Neural cell (in vitro differentiated cells): ENCODE measurements around the gene GRAMD2A.

Experiments
- CTCF ChIP-seq: fragments of 450-650 bp; IDR thresholded peaks from 2 replicates; pipeline ENCODE4 v1.5.1; 2014; ENCODE audit warnings: antibody characterized with exemption, mild to moderate bottlenecking, moderate library complexity; ENCODE audit not compliant: poor library complexity, severe bottlenecking
- EP300 ChIP-seq: fragments of 450-650 bp; conservative IDR thresholded peaks from 2 replicates; pipeline ENCODE4 v1.6.1; 2014; ENCODE audit warnings: antibody characterized with exemption, mild to moderate bottlenecking, moderate library complexity; ENCODE audit not compliant: poor library complexity, severe bottlenecking
- EZH2 ChIP-seq: fragments of 200-600, 300-800 bp; shearing (Covaris generic), sonication (generic); IDR thresholded peaks from 2 replicates; pipeline ENCODE4 v1.6.1; 2014; ENCODE audit warnings: antibody characterized with exemption, low read length, borderline replicate concordance, mild to moderate bottlenecking; ENCODE audit not compliant: insufficient read depth, poor library complexity, severe bottlenecking
- MXI1 ChIP-seq: fragments of 450-650 bp; conservative IDR thresholded peaks from 2 replicates; pipeline ENCODE4 v1.6.1; 2014; ENCODE audit warnings: antibody characterized with exemption, mild to moderate bottlenecking; ENCODE audit not compliant: poor library complexity, severe bottlenecking
- POLR2AphosphoS5 ChIP-seq: IDR thresholded peaks from 2 replicates; pipeline ENCODE4 v1.6.1; 2012
- RAD21 ChIP-seq: fragments of 450-650 bp; conservative IDR thresholded peaks from 2 replicates; pipeline ENCODE4 v1.6.1; 2014; ENCODE audit warnings: antibody characterized with exemption, mild to moderate bottlenecking, moderate library complexity
- REST ChIP-seq: IDR thresholded peaks from 2 replicates; pipeline ENCODE4 v1.6.1; 2012; ENCODE audit warnings: borderline replicate concordance
- TAF1 ChIP-seq: IDR thresholded peaks from 2 replicates; pipeline ENCODE4 v1.6.1; 2012; ENCODE audit warnings: low read depth

DNA sequence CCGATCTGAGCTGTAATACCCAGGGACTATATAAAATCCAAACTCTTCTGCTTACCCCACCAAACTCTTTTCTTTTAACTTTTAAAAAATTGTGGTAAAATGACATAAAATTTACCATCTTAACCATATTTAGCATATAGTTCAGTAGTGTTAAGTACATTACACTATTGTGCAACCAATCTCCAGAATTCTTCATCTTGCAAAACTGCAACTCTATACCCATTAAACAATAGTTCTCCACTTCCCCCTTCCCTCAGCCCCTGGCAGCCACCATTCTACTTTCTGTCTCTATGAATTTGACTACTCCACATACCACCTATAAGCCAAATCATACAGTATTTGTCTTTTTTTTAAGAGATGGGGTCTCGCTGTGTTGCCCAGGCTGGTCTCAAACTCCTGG is 40.7 kb downstream of the GRAMD2A start:
- TF ChIP-seq CTCF (no peak), REST (no peak), EZH2 (no peak), RAD21 (no peak), TAF1 (no peak), EP300 (no peak), MXI1 (no peak), POLR2AphosphoS5 (no peak)
